K562 (cell line): ENCODE results near the gene SEC16A.

Experiments
- ARID1B ChIP-seq: fragments of 450-650 bp; IDR thresholded peaks from 2 replicates; pipeline ENCODE4 v1.6.1; 2016; ENCODE audit warnings: antibody characterized with exemption, mild to moderate bottlenecking, inconsistent platforms
- CREB1 ChIP-seq, 2 experiments: sonication (generic) in 1 of 2; formaldehyde crosslinking in 1 of 2; IDR thresholded peaks; 2 replicates each; pipeline versions ENCODE4 v1.6.1 to v1.8.0; 2012 to 2022; ENCODE audit warnings: inconsistent platforms in 1 of 2, mild to moderate bottlenecking in 1 of 2, missing genetic modification reagents in 1 of 2, moderate library complexity in 1 of 2
- EP300 ChIP-seq: IDR thresholded peaks from 2 replicates; pipeline ENCODE4 v1.6.1; 2012; ENCODE audit warnings: low read length, improper control_type of control experiment
- MXI1 ChIP-seq: IDR thresholded peaks from 2 replicates; pipeline ENCODE4 v1.6.1; 2011; ENCODE audit warnings: low read depth, mild to moderate bottlenecking, improper control_type of control experiment, low read length
- POLR2AphosphoS2 ChIP-seq: IDR thresholded peaks from 2 replicates; pipeline ENCODE4 v1.6.1; 2012; ENCODE audit warnings: low read length, improper control_type of control experiment
- POLR2AphosphoS5 ChIP-seq: IDR thresholded peaks from 2 replicates; pipeline ENCODE4 v1.6.1; 2011; ENCODE audit warnings: mild to moderate bottlenecking, low read depth, low read length, moderate library complexity; ENCODE audit not compliant: control insufficient read depth, insufficient read depth
- RBM14 ChIP-seq: fragments of 200-400 bp; formaldehyde crosslinking; IDR thresholded peaks from 2 replicates; pipeline ENCODE4 v1.6.1; 2018; ENCODE audit warnings: low read depth, mild to moderate bottlenecking, low read length, moderate library complexity, borderline replicate concordance; ENCODE audit not compliant: insufficient read depth
- RFX5 ChIP-seq: IDR thresholded peaks from 2 replicates; pipeline ENCODE4 v1.6.1; 2011; ENCODE audit warnings: low read depth, mild to moderate bottlenecking, improper control_type of control experiment, low read length
- RFX7 ChIP-seq: fragments of 250-450 bp; sonication (Bioruptor Pico); IDR thresholded peaks from 2 replicates; pipeline ENCODE4 v1.5.1; 2021; ENCODE audit warnings: mild to moderate bottlenecking
- SMAD3 ChIP-seq: fragments of 450-650 bp; formaldehyde crosslinking; conservative IDR thresholded peaks from 2 replicates; pipeline ENCODE4 v1.4.0; 2020; ENCODE audit warnings: mild to moderate bottlenecking
- TCF7 ChIP-seq: sonication (generic); IDR thresholded peaks from 2 replicates; pipeline ENCODE4 v1.6.1; 2016; ENCODE audit warnings: antibody characterized with exemption, borderline replicate concordance
- TGIF2 ChIP-seq: sonication (generic); formaldehyde crosslinking; IDR thresholded peaks from 2 replicates; pipeline ENCODE4 v1.8.1; 2022; ENCODE audit warnings: mild to moderate bottlenecking, missing genetic modification reagents, moderate library complexity
- ZNF3 ChIP-seq: fragments of 250-450 bp; sonication (Bioruptor Pico); IDR thresholded peaks from 2 replicates; pipeline ENCODE4 v1.5.0; 2021; ENCODE audit warnings: mild to moderate bottlenecking, moderate library complexity
- ZNF431 ChIP-seq: sonication (generic); formaldehyde crosslinking; IDR thresholded peaks from 2 replicates; pipeline ENCODE4 v1.8.0; 2022; ENCODE audit warnings: mild to moderate bottlenecking, missing genetic modification reagents

- TF ChIP-seq SMAD3 (CRISPR knock-in tag) (no peak), TCF7 (peak; percentile 68; the same call in 1 of the 2 replicates), ARID1B (no peak), CREB1 (IDR thresholded peaks at IDR 0.05) (0 out of 2 replicates have a peak, but pooled peaks have one; percentile 51), CREB1 (CRISPR knock-in tag; IDR thresholded peaks at IDR 0.05) (no peak), MXI1 (peak; percentile 51; the same call in 1 of the 2 replicates), POLR2AphosphoS5 (peak; percentile 47; the same call in 1 of the 2 replicates), ZNF431 (CRISPR knock-in tag) (no peak), RBM14 (no peak), RFX7 (CRISPR knock-in tag) (no peak), POLR2AphosphoS2 (no peak; the same call in 1 of the 2 replicates), ZNF3 (CRISPR knock-in tag) (no peak), TGIF2 (no peak), EP300 (0 out of 2 replicates have a peak, but pooled peaks have one; percentile 4), RFX5 (no peak)
These were observed 82.6 kb downstream of the SEC16A start, which contains the start of gene SNAPC4 for GRCh38 chr9:136400038-136400834.
